Mucosa of stomach (tissue), 1 donor: ENCODE data around the gene GPR142.

Experiments
- H3K27me3 ChIP-seq: one replicate; pipeline ENCODE4 v1.7.0; 2013; ENCODE audit warnings: mild to moderate bottlenecking, low read length; ENCODE audit not compliant: control insufficient read depth, insufficient read depth
- H3K36me3 ChIP-seq: one replicate; pipeline ENCODE4 v1.7.0; 2013; ENCODE audit warnings: low read length; ENCODE audit not compliant: control insufficient read depth, insufficient read depth
- H3K4me1 ChIP-seq: one replicate; pipeline ENCODE4 v1.7.0; 2013; ENCODE audit warnings: mild to moderate bottlenecking, low read length; ENCODE audit not compliant: control insufficient read depth, insufficient read depth
- H3K4me3 ChIP-seq: one replicate; pipeline ENCODE4 v1.7.0; 2013; ENCODE audit warnings: low read length
- H3K9ac ChIP-seq: one replicate; pipeline ENCODE4 v1.7.0; 2013; ENCODE audit warnings: mild to moderate bottlenecking, low read length, moderate library complexity
- H3K9me3 ChIP-seq: one replicate; pipeline ENCODE4 v1.7.0; 2013; ENCODE audit warnings: mild to moderate bottlenecking, low read length, moderate library complexity; ENCODE audit not compliant: control insufficient read depth
- donor health status: Pancreatic carcinoma.

The GPR142 gene

GRCh38 chr17:74379495-74380085 lies 12.3 kb downstream of the GPR142 start:
- Histone ChIP-seq H3K36me3 (no peaks in the 10 kb centered on the region), H3K9ac (peak overlapping the region; percentile 59)

GRCh38 chr17:74380086-74380958 lies 13.0 kb downstream of the GPR142 start:
- Histone ChIP-seq H3K4me1 (peaks cover 26% of the 10 kb centered on the region), H3K4me3 (no peak overlapping the region), H3K9me3 (no peaks in the 10 kb centered on the region), H3K36me3 (no peaks in the 10 kb centered on the region), H3K9ac (peak overlapping the region; percentile 59), H3K27me3 (no peaks in the 10 kb centered on the region)

More at GRCh38 chr17:74379495-74380085, 12.3 kb downstream of the GPR142 start:
- no peaks in the 10 kb centered on the region for H3K27me3 ChIP-seq
- peaks cover 31% of the 10 kb centered on the region for H3K4me1 ChIP-seq
- H3K9me3 ChIP-seq: no peaks in the 10 kb centered on the region
- no peak overlapping the region for H3K4me3 ChIP-seq

- Histone ChIP-seq H3K36me3 (no peaks in the 10 kb centered on the region), H3K27me3 (no peaks in the 10 kb centered on the region), H3K9me3 (no peaks in the 10 kb centered on the region), H3K9ac (peak overlapping the region; percentile 16), H3K4me1 (peaks cover 26% of the 10 kb centered on the region), H3K4me3 (no peak overlapping the region)
These were observed 13.9 kb downstream of the GPR142 start for GRCh38 chr17:74380959-74381808.

GRCh38 chr17:74383141-74383540 lies 15.8 kb downstream of the GPR142 start:
- no peaks in the 10 kb centered on the region for H3K27me3 ChIP-seq
- peaks cover 37% of the 10 kb centered on the region for H3K4me1 ChIP-seq
- no peak overlapping the region for H3K9ac ChIP-seq
- H3K4me3 ChIP-seq: no peak overlapping the region
- H3K36me3 ChIP-seq: no peaks in the 10 kb centered on the region
- no peaks in the 10 kb centered on the region for H3K9me3 ChIP-seq

GRCh38 chr17:74385201-74385600 lies 17.9 kb downstream of the GPR142 start:
- Histone ChIP-seq H3K4me1 (peaks cover 37% of the 10 kb centered on the region), H3K9me3 (no peaks in the 10 kb centered on the region), H3K4me3 (no peak overlapping the region), H3K9ac (no peak overlapping the region), H3K36me3 (no peaks in the 10 kb centered on the region), H3K27me3 (no peaks in the 10 kb centered on the region)

- peaks cover 25% of the 10 kb centered on the region for H3K4me1 ChIP-seq
- no peaks in the 10 kb centered on the region for H3K27me3 ChIP-seq
These were observed 19.1 kb downstream of the GPR142 start for GRCh38 chr17:74386386-74386785.

GRCh38 chr17:74387365-74388218 lies 20.3 kb downstream of the GPR142 start:
- H3K27me3 ChIP-seq: no peaks in the 10 kb centered on the region
- H3K4me3 ChIP-seq: no peak overlapping the region
- no peaks in the 10 kb centered on the region for H3K9me3 ChIP-seq
- peaks cover 22% of the 10 kb centered on the region for H3K4me1 ChIP-seq
- H3K36me3 ChIP-seq: no peaks in the 10 kb centered on the region
- no peak overlapping the region for H3K9ac ChIP-seq

More at GRCh38 chr17:74386386-74386785, 19.1 kb downstream of the GPR142 start:
- no peak overlapping the region for H3K4me3 ChIP-seq
- H3K36me3 ChIP-seq: no peaks in the 10 kb centered on the region
- H3K9ac ChIP-seq: no peak overlapping the region
- no peaks in the 10 kb centered on the region for H3K9me3 ChIP-seq

- Histone ChIP-seq H3K4me1 (peaks cover 22% of the 10 kb centered on the region), H3K27me3 (no peaks in the 10 kb centered on the region), H3K36me3 (no peaks in the 10 kb centered on the region), H3K9me3 (no peaks in the 10 kb centered on the region), H3K9ac (no peak overlapping the region), H3K4me3 (no peak overlapping the region)
These were observed 21.9 kb downstream of the GPR142 start for GRCh38 chr17:74389084-74389753.

GRCh38 chr17:74389937-74390679 lies 22.8 kb downstream of the GPR142 start:
- Histone ChIP-seq H3K9me3 (no peaks in the 10 kb centered on the region), H3K36me3 (no peaks in the 10 kb centered on the region), H3K4me3 (no peak overlapping the region), H3K27me3 (no peaks in the 10 kb centered on the region), H3K9ac (no peak overlapping the region), H3K4me1 (peaks cover 29% of the 10 kb centered on the region)

GRCh38 chr17:74390680-74391653 lies 23.7 kb downstream of the GPR142 start:
- H3K4me3 ChIP-seq: no peak overlapping the region
- no peak overlapping the region for H3K9ac ChIP-seq
- H3K4me1 ChIP-seq: peaks cover 36% of the 10 kb centered on the region
- no peaks in the 10 kb centered on the region for H3K36me3 ChIP-seq
- H3K9me3 ChIP-seq: no peaks in the 10 kb centered on the region
- no peaks in the 10 kb centered on the region for H3K27me3 ChIP-seq
